BE2C (cell line): ENCODE results near the gene ENGASE.

Source experiments
- DNase-seq: peaks from one replicate; pipeline ENCODE4 v3.0.0-alpha.2; 2020
- H3K27me3 ChIP-seq: fragments of 250-450 bp; sonication (Bioruptor Pico); 2 replicates; pipeline ENCODE4 v1.5.1; 2020; ENCODE audit warnings: mild to moderate bottlenecking
- H3K36me3 ChIP-seq: fragments of 250-450 bp; sonication (Bioruptor Pico); 2 replicates; pipeline ENCODE4 v1.5.1; 2020; ENCODE audit warnings: mild to moderate bottlenecking
- H3K4me1 ChIP-seq: fragments of 250-450 bp; sonication (Bioruptor Pico); 2 replicates; pipeline ENCODE4 v1.5.1; 2020
- H3K4me3 ChIP-seq: 2 replicates; pipeline ENCODE4 v1.5.1; 2011; ENCODE audit warnings: low read depth, low read length
- H3K9me3 ChIP-seq: fragments of 250-450 bp; sonication (Bioruptor Pico); 2 replicates; pipeline ENCODE4 v1.5.1; 2020
- TF ChIP-seq, protein P1 (sequence below): IDR thresholded peaks from 2 replicates; pipeline ENCODE4 v1.5.1; 2012; ENCODE audit warnings: mild to moderate bottlenecking, low read depth, low read length

ENGASE gene

DNA sequence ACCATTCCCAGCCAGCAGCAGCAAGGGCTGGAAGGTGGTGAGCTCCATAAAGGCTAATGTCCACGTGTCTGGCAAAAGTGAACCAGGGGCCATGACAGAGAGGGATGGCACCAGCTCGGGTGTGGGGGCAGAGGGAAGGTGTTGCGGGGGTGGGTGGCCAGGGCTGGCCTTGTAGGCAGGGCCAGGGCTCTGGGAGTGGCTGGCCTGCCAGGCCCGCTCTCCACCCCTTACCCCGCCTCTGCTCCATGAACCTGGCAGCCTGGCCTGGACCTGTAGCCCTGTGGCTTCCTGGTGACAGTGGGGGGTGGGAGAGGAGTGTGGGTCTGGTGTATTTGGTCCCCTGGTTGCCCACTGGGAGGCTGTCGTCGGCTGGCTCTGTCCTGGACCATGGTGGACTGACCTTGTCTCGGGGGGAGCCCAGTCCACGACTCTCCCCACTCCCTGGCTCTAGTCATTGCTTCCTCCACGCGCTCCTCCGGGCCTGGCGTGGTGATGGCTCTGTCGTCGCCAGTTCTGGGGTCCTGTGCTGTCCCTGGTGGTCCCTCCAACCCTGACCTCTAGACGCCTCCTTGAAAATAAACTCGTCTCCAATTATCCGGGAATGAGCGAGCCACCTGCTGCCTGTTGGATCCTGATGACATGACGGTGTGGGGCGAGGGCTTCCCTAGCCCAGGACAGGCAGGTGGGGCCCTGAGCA is 50.0 kb downstream of the ENGASE start:
- Histone ChIP-seq H3K27me3 (peaks cover 72% of the 10 kb centered on the region), H3K4me3 (no peak overlapping the region), H3K4me1 (no peaks in the 10 kb centered on the region), H3K36me3 (no peaks in the 10 kb centered on the region), H3K9me3 (no peaks in the 10 kb centered on the region)
- no peak for DNase-seq
- TF ChIP-seq, protein P1, sequence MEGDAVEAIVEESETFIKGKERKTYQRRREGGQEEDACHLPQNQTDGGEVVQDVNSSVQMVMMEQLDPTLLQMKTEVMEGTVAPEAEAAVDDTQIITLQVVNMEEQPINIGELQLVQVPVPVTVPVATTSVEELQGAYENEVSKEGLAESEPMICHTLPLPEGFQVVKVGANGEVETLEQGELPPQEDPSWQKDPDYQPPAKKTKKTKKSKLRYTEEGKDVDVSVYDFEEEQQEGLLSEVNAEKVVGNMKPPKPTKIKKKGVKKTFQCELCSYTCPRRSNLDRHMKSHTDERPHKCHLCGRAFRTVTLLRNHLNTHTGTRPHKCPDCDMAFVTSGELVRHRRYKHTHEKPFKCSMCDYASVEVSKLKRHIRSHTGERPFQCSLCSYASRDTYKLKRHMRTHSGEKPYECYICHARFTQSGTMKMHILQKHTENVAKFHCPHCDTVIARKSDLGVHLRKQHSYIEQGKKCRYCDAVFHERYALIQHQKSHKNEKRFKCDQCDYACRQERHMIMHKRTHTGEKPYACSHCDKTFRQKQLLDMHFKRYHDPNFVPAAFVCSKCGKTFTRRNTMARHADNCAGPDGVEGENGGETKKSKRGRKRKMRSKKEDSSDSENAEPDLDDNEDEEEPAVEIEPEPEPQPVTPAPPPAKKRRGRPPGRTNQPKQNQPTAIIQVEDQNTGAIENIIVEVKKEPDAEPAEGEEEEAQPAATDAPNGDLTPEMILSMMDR = no peak

DNA sequence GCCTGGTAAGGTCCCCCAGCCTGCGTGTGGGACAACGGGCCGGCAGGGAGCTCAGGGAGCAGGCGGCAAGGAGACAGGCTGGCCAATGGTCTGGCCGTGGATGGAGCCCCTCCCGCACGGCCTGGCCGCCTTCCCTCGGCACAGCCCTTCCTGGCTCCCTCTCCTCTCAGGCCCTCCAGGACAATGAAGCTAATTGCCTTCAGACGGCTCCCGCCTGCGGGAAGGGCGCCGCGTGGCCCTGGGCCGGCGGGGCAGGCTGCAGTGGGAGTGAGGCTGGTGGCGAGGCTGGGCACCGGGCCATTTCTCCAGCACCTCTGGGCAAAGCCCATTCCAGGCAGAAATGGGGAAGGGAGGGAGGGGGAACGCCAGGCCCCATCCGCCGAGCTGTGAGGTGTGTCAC is 50.9 kb downstream of the ENGASE start:
- H3K27me3 ChIP-seq = peaks cover 78% of the 10 kb centered on the region
- no peaks in the 10 kb centered on the region for H3K9me3 ChIP-seq
- TF ChIP-seq, protein P1 = no peak
- DNase-seq = peak; percentile 49
- H3K36me3 ChIP-seq = no peaks in the 10 kb centered on the region
- no peaks in the 10 kb centered on the region for H3K4me1 ChIP-seq
- H3K4me3 ChIP-seq = no peak overlapping the region

DNA sequence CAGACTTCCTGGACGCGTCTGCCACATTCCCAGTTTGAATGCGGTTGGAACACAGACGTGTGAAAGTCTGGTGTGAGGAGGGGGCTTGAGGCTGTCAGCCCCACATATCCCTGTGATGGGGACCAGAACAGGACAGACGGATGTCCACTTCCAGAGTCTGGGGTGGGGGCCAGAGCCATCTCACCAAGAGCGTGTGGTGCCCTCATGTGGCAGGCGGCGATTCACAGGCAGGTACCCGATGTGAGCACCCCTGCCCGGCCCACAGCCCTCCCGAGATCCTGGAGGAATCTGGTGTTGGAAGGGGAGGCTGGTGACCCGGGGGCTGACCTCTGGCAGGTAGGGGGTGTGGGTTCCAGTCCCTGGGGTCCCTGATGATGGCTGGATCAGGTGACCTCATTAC is 51.5 kb downstream of the ENGASE start:
- no peaks in the 10 kb centered on the region for H3K4me1 ChIP-seq
- H3K9me3 ChIP-seq = no peaks in the 10 kb centered on the region
- TF ChIP-seq, protein P1 = peak; percentile 41
- peak; percentile 47 for DNase-seq
- H3K27me3 ChIP-seq = peaks cover 81% of the 10 kb centered on the region
- no peaks in the 10 kb centered on the region for H3K36me3 ChIP-seq
- H3K4me3 ChIP-seq = no peak overlapping the region

DNA sequence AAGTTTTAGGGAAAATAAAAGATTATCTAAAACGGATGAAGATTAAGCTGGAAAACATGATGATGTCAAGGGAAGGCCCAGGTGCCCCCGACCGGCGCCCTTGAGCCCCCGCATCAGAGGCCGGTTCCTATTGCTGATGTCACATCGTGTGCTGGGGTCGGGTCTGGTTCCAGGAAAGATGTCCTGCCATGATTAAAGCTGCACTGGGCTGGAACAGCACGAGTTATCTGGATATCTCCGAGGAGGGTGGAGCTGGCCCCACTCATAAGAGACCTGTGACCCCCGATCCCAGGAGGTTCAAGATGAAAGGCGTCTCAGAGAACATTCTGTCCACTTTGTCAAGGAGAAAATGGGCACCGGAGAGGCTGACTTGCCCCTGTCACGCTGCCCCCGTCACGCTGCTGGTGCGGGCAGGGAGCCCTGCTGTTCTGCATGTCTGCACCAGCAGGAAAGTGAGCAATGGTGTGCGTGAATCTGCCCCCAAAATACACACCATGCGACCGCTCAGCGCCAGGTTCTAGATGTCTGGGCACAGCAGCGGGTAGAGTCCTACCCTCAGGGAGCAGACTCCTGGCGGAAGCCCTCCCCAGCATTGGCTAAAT is 53.0 kb downstream of the ENGASE start:
- TF ChIP-seq, protein P1 = no peak
- Histone ChIP-seq H3K36me3 (no peaks in the 10 kb centered on the region), H3K4me1 (no peaks in the 10 kb centered on the region), H3K4me3 (no peak overlapping the region), H3K27me3 (peaks cover 80% of the 10 kb centered on the region), H3K9me3 (no peaks in the 10 kb centered on the region)
- no peak for DNase-seq

DNA sequence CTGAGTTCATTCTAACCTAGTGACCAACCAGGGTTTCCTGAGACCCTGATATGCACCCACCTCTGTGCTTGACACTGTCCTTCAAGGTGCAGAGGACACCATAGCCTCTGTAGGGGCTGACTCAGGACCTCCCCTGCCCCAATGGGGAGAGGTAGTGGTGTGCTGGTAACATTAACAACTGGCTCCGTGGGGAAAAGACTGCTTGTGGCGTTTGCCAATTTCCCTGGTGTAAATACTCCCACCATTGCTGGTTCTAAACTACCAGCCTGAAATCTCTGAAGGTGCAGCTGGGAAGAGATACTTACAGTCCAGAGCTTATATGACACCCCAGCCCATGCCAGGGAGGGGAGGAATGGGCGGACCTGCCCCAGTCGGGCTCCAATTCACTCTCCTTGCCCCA is 54.9 kb downstream of the ENGASE start:
- Histone ChIP-seq H3K4me3 (no peak overlapping the region), H3K36me3 (no peaks in the 10 kb centered on the region), H3K9me3 (no peaks in the 10 kb centered on the region), H3K4me1 (no peaks in the 10 kb centered on the region), H3K27me3 (peaks cover 85% of the 10 kb centered on the region)
- TF ChIP-seq, protein P1 = no peak
- DNase-seq = no peak
